AG08395 (cell line): ENCODE measurements around the gene PCIF1.
A peak's percentile ranks its signal among the peaks of the same experiment; 100 is the strongest.
"Not testable (repeated sequence)": the region's sequence is repeated elsewhere in the genome, so short reads cannot be mapped to it uniquely, and the experiment has no call there.

Experiments used
- DNase-seq: peaks from one replicate; pipeline ENCODE4 v3.0.0; 2012; ENCODE audit warnings: mixed read lengths, low spot score

Gene PCIF1

GRCh38 chr20:45947110-45947866 is 12.8 kb downstream of the PCIF1 start:
- DNase-seq: no peak

GRCh38 chr20:45948261-45948733 is 13.8 kb downstream of the PCIF1 start:
- DNase-seq: no peak

- no peak for DNase-seq
Observed at GRCh38 chr20:45948742-45949541, 14.5 kb downstream of the PCIF1 start.

- no peak for DNase-seq
Observed at GRCh38 chr20:45949542-45950329, 15.3 kb downstream of the PCIF1 start.

DNA sequence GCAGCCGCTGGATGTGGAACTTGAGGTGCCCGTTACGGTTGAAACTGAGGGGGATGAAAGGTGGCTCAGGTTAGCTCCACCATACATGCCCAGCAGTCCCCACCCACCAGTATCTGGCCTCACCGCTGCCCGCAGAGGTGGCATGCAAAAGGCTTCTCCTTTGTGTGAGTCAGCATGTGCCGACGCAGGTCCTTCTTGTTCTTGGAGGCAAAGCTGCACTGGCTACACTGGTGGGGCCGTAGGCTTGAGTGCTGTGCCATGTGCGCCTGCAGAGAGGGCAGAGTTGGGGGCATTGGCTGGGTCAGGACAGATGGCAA is 15.8 kb downstream of the PCIF1 start:
- no peak for DNase-seq

DNA sequence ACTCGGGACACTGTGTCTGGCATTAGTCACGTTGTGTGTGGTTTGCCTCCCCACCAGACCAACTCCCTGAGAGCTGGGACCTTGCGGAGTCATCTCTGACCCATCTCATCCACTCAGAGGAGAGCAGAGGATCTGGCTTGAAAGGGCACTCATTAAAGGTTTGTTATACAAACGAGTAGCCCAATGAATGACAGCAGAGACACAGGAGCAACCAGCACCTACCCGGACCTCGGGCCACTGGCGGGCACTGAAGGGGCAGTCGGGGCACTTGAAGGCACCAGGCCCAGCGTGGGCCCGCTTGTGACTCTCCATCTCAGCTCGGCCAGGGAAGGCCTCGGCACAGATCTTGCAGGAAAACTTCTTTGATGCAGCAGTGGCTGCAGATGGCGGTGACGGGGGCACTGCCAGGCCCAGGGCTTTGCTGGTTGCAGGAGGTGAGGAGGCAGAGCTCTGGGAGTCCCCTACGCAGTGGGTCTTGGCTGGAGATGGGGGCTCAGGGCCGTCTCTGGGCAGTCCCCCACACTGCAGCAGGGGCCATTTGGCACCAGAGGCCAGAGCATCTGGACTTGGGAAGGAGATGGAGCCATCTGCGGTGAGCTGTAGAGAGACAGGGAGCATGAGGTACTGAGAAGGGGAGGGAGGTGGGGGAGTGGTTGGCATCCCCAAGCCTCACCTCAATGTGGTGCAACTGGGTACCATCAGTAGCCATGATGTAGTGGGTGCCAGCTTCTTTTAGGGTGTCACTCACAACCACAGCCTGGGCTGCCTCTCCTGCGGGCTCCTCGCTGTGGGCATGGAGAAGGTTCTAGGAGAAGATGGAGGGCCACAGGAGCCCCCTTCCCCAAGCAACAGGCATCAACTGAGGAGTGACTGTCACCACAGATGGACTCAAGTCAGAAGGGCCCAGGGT is 17.7 kb downstream of the PCIF1 start:
- DNase-seq: no peak

DNA sequence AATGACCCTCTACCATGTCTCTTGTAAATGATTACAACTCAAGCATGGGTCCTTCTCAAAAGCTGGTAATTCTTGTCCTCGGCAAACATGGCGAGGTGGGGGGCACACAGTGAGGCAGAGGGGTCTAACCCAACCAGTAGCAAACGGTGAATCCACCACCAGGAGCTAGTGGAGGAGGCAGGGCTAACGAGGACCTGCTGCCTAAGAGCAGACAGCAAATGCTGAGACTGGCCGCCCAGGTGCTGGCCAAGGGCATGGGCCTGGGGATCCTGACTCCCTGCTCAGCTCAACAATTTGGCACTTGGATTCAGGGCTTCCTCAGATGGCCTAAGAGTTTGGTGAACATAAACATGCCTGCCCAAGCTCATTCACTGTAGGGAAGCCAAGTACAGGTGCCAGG is 18.4 kb downstream of the PCIF1 start:
- no peak for DNase-seq

DNA sequence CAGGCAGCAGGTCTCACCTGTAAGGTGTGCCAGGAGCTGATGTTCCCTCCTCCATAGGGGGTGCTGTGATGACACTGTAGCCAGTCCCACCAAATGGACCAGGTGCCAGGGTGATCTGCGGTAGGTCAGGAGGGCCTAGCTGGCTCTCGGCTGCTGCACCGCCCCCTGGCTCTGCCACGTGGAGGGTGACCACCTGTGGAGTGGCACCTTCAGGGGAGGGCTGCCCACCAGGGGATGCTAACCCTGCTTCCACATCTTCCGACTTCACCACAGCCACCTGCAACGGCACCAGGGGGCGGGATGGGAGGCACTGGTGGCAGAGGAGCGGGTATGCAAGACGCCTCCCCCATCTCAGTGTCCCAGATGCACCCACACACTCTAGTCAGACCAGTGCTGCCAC is 19.2 kb downstream of the PCIF1 start:
- no peak for DNase-seq

GRCh38 chr20:45956326-45956725 is 21.8 kb downstream of the PCIF1 start:
- not testable (repeated sequence) for DNase-seq

- no peak for DNase-seq
Observed at GRCh38 chr20:45957021-45957941, 22.8 kb downstream of the PCIF1 start.

DNA sequence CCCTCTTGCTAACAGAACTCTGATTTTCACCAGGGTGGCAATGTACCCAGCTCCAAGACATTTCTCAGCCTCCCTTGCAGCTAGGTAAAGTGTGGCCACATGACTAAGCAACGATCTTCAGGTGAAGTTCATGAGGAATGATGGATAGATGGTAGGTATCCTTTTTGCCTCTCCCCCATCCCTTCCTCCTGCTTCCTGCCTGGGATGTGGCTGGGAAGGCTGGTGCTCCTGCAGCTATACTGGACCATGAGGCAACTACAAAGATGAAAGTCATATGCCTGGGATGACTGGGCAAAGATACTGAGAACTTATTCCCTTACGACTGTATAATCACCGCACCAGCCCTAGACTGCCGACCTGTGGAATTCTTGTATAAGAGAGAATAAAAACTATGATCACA is 24.1 kb downstream of the PCIF1 start:
- no peak for DNase-seq

DNA sequence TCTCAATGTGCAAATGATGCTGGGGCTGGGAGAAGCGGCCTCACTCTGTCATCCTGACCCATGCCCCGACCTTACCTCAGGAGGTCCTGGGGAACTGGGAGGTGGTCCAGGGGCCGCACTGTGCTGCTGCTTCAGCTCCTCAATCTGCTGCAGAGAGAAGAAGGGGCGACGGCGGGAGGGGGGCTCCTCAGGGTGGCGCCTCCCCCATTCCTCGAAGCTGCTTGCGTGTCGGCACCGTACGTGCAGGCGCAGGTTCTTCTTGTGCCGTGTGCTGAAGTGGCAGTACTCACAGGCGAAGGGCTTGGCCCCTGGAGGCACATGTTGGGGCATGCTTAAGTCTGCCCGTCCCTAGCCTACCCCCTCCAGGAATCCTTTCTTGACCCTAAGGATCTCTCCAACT is 24.6 kb downstream of the PCIF1 start:
- DNase-seq: no peak

DNA sequence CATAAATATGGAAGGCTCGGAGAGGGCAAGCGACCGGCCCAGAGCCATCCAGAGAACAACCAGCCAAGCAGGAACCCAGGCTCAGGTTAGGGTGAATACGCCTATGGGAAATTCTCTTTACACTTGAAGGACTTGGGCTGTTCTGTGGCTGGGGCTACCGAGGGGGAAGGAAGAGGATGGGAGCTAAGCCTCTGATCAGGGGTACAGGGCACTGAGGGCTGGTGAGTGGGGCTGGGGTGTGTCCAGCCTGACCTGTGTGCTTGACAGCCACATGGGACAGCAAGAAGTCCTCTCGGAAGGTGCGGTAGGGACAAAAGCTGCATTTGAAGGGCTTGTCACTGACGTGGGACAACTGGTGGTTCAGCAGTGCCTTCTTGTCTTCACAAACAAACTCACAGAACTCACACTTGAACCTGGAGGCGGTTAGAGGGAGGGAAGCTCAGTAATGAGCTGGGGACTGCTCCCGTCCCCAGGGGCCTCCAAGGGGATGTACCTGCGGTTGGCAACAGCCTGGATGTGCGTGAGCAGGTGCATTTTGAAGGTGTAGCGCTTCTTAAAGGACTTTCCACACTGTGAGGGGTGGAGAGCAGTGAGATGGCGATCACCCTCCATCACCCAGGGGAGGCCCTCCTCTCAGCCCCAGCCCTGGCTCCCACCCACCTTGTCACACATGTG is 25.6 kb downstream of the PCIF1 start:
- DNase-seq: no peak

DNA sequence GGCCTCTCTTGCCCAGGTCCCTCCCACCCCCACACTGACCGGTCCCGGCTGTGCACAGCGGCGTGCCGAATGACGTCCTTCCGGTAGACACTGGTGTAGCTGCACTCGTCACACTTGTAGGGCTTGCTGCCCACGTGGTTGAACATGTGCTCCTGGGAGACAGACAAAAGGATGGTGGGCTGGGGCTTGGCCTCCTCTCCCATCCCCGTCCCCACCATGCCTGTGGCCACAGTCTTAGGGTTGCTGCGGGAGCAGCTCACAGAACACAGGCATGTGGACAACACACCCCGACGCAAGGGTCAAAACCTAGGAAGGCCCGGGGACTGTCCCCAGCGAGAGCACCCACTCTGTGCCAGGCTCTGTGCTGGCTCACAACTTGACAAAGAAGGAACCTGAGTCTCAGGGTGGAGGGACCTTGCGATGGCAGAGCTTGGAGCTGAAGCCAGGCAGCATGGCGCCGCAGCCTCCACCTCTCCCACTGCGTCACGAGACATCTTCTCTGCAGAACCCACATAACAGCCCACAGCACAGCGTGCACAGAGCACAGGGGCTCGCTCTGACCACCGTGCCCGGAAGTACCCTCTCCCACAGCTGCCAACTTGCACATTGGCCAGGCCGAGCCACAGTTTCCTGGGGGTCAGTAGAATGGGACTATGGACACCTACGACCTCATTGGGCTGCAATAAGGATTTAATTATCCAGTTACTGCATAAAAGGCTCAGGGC is 27.7 kb downstream of the PCIF1 start:
- no peak for DNase-seq

GRCh38 chr20:45963059-45964005 is 28.8 kb downstream of the PCIF1 start:
- DNase-seq: peak; percentile 36

DNA sequence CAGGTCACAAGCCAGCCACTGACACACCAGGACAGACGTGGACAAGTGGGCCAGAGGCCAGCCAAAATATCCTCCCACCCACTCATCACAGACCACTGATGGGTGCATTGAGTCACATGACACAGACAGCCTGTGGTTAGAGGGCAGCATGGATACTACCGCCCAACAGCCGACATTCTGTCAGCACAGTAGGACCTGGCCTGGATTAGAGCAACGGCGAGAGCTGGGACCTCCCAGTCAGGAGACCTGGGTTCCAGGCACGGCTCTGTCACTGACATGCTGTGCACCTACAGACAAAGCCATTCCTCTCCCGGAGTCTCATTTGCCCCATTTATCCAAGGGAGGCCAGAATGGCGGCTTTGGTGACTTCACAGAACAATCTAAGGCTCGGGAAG is 29.5 kb downstream of the PCIF1 start:
- DNase-seq: no peak

DNA sequence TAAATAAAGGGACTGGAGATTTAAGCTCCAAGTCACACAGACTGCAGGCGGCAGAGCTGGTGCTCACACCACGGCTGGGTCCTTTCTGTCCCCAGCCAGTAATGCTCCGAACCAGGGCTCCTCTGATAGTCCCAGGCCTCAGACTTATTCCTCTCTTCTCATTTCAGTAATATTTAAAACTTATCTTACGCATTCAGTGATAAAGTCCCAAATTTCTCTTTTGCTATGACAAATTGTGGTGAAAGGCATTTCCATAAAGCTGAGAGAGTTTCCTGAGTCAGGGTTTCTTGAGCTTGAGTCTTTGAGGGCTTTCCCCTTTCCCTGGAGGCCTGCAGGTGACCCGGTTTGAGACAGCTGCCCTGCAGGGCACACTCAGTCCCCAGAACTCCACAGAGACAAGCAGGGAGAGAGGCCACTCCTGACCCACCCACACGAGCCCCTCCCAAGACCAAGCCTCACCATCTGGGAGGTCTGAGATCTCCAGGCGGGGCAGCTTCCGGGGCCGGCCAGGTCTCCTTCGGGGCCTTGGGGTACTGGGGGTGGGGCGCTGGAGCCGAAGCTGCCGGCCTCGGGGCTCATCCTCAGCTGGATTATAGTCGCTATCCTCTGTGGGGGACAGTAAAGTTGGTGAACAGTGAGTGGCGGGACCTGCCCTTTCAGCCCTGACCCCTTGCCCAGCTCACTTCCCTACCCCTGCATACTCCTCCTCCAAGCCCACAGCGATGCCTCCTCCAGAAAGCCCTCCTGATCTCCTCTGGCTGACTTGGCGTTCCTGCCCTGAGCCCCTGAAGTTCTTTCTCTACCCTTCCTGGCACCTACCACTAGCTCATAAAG is 30.9 kb downstream of the PCIF1 start:
- no peak for DNase-seq
